Activated CD8-positive, alpha-beta memory T cell treated with anti-CD3 and anti-CD28 coated beads, Interleukin-2, amount 50 U/mL, for 24 hours (primary cell): Measurements from ENCODE around the gene DDX51.
"Not testable (repeated sequence)": the region's sequence is repeated elsewhere in the genome, so short reads cannot be mapped to it uniquely, and the experiment has no call there.

Experiments
- DNase-seq: peaks from one replicate; pipeline ENCODE4 v3.0.0-alpha.2; 2020; ENCODE audit errors: extremely low read depth

Gene DDX51

DNA sequence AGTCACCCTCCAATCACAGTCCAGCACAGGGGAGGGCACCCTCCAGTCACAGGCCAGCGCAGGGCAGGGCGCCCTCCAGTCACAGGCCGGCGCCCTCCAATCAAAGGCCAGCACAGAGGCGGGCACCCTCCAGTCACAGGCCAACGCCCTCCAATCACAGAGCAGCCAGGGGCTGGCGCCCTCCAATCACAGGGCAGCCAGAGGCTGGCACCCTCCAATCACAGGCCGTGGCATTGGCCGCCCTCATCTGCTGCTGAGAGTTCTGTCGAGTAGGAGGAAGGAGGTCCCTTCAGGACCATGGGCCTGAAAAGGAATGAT lies 26.6 kb downstream of the DDX51 start:
- no peak for DNase-seq

DNA sequence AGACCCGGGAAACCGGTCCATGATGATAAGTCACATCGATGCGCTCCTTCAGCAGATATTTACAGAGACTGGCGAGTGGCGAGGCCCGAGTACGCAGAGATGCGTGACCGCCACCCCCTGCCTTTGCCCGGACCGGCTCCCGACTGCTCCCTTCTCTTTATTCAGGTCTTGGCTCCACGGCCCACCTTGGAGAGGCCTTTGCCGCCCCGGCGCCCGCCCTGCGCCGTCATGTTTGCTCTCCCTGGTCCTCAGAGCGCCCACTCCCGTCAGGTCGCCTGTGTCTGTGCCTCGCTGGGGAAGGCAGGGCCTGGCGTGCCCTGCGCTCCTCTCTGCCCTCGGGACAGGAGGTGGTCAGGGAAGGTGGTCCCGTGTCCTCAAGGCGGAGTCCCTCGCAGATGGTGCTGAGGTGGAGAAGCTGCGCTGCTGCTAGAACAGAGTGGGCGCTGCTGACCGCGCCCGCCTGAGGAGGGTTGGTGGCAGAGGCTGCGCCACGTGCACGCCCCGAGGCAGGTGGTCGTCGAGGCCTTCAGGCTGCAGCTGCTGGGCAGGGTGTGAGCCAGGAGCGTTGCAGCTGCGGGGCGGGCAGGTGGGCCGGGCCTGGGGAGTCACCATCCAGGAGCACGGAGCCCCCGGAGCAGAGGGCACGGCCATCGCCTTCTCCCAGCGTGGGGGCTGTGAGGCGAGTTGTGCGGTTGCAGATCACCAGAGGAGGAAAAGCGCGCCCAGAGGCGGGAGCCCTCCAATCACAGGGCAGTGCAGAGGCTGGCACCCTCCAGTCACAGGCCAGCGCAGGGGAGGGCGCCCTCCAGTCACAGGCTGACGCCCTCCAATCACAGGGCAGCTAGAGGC lies 27.2 kb downstream of the DDX51 start:
- DNase-seq: no peak

DNA sequence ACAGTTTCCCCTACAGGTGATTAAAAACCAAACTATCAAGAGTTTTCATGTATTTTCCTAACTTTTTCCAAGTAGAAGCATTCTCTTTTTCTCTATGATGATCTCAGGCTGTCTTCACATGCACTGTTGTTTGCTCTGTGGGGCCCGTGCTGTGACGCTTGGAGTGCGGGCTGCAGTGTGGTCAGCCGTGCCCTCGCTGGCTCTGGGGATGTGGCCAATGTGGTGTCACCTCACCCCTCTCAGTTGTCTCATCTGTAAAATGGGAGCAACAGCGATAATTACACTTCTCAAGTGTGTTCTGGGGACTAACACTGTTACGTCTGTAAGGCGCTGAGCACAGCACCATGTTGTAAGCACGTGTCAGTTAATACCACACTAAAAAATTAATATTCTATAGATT lies 28.6 kb downstream of the DDX51 start:
- no peak for DNase-seq

DNA sequence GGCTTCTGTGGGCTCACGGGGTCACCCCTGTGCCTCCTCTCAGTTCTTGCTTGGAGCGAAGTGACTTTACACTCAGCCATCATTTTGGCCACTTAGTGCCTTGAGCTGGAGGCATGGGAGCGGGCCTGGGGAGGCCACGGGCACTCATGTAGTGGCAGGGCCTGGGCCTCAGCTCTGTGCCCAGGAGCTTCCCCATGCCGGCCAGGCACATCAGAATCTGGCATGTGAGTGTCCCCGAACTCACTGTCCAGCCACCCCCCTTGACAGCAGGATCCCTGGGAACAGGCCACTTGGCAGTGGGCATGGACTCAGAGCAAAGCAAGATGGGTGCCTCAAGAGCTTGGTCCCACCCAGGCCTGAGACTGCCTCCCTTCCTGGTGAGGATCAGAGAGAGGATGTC lies 29.5 kb downstream of the DDX51 start:
- DNase-seq: no peak

DNA sequence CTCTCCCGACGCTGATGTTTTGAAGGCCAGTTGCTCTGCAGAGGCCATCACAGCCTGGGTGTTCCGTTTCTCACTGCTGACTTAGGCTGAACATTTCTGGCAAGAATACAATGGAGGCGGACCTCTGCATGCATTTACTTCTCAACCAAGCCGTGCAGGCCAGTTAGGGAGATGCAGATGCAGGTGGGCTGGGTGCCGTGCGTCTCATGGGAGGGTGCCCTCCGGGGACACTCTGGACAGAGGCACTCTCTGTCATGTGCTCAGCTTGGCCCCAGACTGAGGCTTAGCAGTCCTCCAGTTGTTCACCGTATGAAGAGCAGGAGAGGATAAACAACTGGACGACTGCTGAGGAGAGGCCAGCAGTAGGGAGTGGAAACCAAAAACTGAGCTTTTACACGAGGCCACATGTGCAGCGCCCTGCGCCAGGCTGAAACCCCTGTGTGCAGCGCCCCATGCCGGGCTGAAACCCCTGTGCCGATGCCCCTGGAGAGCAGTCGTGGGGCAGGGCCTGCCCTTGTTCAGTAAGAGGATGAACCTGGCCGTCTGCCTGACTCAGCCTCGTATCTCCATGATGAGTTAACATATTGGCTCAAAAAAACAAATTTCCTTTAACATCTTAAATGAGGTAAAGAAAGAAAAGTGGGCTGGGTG lies 32.3 kb downstream of the DDX51 start:
- DNase-seq: no peak

DNA sequence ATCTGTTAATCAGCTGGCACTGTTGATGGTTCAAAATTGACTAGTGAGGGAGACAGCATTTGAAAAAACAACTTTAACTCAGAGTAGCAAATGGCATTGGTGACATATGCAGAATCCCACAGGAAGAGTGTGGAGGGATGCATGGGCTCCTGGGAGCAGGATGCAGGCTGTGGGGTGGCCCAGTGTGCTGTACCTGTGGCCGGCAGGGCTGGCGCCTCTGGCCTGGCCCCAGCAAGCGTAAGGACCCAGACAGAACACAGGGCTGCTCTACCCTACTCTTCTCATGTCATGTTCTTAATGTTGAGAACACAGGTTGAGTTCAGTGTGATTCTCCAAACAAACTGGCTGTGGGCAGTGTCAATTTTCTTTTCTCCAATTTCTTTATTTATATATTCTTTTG lies 33.4 kb downstream of the DDX51 start:
- DNase-seq: no peak

DNA sequence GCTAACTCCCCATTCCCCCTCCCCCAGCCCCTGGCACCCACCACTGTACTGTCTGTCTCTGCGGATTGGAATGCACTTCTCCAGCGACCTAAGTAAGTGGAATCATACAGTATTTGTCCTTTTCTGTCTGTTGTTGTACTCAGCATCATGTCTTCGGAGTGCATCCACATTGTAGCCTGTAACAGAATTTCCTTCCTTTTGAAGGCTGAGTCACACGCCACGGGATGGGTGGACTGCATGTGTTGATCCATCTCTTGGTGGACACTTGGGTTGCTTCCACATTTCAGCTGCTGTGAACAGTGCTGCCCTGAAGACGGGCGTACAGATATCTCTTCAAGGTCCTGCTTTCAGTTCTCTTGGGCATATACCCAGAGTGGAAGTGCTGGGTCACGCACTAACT lies 34.4 kb downstream of the DDX51 start:
- DNase-seq: no peak

DNA sequence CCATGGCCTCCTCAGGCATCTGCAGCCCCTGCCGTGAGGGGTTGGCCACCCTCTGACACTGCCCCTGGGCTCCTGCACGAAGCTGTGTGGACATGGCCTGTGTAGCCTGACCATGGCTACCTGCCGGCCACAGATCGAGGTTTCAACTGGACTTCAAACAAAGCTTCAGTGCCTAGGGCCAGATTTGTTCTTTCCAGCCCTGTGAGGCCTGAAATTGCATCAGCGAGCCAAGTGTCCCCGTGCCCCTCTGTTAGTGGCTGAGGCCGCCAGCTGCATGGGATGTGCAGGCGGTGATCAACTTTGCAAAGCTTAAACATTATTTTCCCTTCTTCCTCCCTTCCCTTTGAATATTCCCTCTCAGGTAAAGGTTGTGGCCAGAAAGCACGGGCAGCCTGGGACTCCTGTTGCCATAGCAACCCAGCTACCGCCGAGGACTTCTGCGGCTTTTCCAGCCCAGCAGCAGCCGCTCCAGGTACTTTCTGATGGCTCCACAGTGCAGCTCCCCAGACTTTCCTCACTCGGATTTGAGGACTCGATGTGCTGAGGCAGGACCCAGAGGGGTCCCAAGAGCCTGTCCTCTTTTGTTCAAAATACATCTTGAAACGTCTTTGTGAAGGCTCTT lies 35.8 kb downstream of the DDX51 start:
- DNase-seq: no peak

DNA sequence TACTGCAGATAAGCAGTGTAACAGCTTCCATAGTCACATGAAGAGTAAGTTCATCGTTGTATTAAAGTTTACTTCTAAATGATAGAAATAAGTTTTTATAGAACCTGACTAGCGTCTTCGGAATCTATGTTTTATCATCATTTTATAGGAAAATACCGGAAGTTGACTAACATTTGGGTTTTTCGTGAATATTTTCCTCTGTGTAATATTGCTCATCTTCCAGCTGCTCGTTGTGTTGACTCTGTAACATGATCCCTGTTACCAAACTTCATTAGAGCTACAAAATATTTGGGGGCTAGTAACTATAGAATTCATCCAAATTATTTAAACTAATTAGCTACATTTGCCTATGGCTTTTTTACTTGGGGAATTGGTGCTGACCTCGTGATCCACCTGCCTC lies 37.2 kb downstream of the DDX51 start:
- DNase-seq: no peak

DNA sequence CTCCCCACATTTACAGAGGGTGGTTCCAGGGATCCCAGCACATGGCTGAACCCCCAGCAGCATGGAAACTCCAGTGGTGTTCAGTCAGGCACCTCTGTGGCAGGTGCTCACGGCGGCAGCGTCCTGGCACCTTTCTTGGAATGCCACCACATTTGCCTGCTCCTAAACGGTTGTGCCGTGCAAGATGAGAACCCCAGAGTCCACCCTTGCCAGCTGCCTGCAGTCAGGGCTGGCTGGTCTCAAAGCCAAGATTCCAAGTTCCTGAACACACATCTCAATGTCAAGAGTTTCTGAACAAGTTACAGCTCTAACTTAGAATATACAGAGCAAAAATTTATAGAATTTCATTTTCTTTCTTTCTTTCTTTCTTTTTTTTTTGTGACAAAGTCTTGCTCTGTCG lies 38.7 kb downstream of the DDX51 start:
- no peak for DNase-seq

DNA sequence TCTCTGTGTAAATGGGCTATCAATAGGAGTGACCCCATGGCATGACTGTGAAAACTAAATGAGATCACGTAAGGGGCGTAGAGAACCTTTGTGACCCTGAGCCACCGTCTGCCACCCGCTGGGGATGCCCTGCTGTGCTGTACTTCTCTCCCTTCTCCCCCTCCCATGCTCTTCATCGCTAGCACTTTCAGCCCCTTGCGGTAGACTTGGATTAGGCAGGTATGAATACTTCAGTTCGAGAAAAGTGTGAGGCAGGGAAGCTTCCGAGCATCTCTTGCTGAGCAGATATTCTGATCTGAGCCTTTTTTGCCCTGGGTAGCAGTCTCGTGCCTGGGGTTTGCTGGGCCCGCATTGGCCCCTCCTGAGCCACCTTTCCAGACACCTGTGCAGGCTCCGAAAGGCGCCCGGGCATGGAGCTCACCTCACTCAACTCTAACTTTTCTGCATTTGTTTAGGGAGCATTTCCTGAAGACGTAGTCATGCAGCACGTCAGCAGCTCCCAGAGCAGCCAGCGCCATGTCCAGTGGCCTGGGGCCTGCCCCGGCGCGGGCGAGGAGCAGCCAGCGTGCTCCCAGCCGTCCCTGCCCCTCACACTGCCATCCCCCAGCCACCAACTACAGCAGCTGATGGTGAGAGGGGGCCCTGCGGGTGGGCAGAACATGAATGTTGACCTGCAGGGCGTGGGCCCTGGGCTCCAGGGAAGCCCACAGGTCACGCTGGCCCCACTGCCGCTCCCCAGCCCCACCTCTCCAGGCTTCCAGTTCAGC lies 40.4 kb downstream of the DDX51 start:
- no peak for DNase-seq

DNA sequence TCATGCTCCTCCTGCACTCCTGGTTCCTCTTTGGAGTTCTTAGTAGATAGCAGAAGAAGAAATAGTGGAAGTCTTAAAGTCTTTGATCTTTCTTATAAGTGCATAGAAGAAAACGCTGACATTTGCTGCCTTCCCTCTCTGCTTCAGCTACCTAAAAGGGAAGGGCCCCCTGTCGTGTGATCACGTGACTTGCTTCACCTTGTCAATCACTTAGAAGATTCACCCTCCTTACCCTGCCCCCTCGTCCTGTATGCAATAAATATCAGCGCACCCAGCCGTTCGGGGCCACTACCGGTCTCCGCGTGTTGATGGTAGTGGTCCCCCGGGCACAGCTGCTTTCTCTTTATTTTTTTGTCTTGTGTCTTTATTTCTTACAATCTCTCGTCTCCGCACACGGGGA lies 41.0 kb downstream of the DDX51 start:
- DNase-seq: not testable (repeated sequence)

DNA sequence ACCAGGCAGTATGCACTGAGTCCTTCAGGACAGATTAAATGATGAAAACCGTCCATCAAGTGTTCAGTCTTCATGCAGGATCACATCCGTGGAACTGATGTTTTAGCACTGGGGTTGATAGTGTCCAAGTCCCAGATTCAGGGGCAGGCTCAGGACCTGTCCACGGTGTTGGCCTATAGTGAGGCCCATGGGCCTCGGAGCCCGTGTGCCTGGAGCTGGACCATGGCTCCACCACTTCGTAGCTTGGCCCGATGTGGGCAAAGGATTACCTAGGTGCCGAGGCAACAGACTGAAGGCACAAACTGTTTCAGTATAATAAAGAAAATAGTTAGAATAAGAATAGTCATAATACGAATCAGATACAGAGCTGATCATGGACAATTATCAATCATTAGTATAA lies 41.8 kb downstream of the DDX51 start:
- DNase-seq: no peak

DNA sequence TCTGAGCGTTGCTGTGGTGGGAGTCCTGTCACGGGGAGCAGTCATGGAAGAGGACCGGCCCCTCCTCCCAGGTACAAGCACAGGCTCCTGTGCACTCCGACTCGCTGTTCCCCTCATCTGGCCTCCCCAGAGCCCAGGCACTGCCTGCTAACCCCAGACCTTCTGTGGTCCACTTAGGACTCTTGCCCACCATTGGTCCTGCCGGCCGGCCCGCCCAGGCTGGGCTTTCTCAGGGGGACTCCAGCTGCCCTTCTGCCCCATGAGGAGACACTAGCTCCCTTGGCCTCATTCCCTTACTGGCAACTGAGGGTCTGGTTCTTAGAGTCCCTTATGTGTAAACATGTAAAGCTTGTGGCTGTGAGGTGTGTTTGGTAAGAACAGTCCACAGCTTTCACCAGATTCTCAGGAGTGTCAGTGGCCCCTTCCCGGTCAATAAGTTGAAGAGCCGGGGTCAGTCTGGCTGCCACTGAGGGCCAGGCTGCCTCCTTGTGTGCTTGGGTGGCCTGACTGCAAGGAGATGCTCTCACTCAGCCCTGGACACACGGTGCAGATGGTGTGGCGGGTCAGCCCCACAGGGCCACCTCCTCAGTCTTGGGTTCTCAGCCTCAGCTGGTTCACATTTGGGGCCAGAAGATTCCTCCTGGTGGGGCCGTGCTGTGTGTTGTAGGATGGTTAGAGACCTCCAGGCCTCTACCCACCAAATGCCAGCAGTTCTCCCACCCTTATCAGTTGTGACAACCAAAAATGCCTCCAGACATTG lies 43.6 kb downstream of the DDX51 start:
- no peak for DNase-seq

DNA sequence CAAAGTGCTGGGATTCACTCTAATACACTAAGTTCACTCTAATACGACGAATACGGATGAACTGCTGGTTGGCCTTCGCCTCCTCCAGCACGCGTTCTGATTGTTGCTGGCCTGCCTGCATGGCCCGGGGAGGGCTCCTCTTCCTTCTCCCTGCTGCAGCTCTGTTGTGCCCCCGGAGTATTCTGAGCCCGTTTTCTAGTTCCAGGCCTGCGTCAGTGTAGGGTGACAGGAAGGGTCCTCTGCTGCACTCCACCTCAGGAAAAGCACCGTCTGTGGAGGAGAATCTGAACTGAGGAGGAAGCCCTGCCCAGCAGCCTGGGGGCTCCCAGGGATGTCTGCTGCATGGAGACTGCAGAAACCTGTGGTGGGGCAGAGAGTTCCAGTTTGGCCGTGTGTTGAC lies 44.4 kb downstream of the DDX51 start:
- no peak for DNase-seq

DNA sequence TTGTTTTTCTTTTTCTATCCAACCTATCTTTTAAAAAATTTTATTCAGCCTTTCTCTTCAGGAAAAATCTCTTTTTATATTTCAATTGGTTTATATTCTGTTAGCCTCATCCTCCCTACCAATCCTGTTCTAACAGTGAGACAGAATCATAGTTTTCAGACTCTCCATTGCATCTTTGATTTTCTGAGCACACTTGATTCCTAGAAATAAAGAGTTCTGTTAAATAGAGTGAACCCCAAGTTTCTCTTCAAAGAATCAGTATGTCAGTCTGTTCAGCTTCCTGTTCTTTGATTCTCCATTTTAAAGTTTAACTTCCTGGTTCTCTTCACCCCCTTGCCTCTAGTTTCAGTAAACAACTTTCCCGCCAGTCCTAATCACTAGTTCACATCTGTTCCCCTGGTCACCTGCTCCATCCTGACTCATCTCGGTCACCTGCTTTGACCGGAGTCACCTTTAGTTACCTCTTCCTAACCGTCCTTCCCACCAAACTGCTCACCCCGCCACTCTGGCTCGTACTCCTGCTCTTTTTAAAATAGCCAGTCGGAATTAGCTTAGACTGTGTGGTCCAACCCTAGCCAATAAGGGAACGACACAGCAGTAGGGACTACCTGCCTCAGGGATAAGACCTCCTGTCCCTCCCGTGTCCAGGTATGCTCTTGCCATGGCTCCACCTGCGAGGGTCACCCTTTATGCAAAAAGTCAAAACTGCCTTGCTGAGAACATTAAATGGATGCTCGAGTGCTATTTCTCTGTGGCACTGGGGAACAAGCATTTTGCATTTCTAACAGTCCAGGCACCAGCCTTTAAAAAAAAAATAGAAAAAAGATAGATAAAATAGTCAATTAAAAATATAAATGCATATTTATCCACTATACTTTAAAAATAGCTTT lies 48.4 kb downstream of the DDX51 start:
- DNase-seq: no peak

DNA sequence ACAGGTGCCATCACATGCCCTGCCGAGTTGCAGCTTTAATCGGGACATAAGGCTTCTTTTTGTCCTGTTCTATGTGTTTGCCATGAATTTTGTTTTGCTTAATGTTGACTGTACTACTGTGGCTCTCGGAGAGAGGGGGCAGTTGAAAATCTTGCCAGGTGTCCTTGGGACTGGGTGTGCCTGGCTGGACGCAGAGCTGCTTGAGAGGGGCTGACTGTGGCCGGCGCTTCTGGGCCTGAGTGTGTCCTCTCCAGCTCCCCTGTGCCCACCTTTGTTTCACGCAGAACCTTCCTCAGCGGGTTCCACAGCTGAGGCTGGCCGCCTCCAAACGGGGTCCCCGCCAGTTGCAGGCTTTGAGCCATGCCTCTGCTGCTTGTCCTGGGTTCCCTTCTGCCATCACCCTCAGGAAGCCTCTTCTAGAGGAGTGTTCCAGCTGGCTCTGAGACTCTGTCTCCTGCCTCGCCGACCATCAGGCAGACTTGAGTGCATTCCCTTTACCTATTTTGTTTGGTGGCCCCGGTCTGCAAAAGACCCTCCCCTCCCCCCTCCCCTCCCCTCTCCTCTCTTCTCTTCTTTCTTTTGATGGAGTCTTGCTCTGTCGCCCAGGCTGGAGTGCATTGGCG lies 49.7 kb downstream of the DDX51 start:
- no peak for DNase-seq

DNA sequence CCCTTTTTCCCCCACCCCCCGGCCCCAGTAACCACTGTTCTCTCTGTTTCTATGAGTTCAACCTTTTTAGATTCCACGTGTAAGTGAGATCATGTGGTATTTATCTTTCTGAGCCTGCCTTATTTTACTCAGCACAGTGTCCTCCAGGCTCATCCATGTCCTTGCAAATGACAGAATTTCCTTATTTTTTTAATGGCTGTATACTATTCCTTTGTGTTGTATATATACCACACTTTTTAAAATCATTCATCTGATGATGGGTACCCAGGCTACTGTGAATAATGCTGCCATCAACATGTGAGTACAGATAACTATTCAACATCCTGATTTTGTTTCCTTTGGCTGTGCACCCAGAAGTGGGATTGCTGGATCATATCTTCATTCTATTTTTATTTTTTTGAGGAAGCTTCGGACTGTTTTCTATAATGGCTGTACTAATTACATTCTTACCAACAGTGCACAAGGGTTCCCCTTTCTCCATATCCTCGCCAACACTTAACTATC lies 54.7 kb downstream of the DDX51 start:
- no peak for DNase-seq
